ENCODE measurements around the gene KIR3DL1.
"Not testable (repeated sequence)": the region's sequence is repeated elsewhere in the genome, so short reads cannot be mapped to it uniquely, and the experiment has no call there.

The KIR3DL1 gene

DNA sequence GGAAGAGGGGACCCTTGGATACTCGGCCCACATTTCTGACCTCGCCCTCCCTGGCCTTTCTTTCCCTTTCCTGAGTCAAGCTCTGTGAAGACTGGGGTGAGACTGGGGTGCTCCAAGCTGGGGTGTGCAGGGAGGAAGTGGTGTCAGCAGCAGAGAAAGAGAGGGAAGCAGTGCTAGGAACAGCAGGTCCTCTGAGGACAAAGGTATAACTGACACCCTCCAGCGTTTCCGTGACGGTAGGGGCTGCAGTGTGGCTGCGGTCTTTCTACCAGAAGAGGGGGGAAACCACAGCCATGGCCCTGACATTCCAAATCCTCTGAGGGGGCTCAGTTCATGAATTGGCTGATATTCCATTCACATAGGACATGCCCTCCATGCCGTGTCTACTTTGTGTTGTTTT lies 35.1 kb downstream of the KIR3DL1 start:
- TF ChIP-seq, protein P1, sequence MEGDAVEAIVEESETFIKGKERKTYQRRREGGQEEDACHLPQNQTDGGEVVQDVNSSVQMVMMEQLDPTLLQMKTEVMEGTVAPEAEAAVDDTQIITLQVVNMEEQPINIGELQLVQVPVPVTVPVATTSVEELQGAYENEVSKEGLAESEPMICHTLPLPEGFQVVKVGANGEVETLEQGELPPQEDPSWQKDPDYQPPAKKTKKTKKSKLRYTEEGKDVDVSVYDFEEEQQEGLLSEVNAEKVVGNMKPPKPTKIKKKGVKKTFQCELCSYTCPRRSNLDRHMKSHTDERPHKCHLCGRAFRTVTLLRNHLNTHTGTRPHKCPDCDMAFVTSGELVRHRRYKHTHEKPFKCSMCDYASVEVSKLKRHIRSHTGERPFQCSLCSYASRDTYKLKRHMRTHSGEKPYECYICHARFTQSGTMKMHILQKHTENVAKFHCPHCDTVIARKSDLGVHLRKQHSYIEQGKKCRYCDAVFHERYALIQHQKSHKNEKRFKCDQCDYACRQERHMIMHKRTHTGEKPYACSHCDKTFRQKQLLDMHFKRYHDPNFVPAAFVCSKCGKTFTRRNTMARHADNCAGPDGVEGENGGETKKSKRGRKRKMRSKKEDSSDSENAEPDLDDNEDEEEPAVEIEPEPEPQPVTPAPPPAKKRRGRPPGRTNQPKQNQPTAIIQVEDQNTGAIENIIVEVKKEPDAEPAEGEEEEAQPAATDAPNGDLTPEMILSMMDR (IDR thresholded peaks at IDR 0.05) = no peak
- Histone ChIP-seq H3K4me3 (no peak overlapping the region), H3K27ac (no peak overlapping the region)
- no peak for DNase-seq (ENCODE audit: low spot score)

DNA sequence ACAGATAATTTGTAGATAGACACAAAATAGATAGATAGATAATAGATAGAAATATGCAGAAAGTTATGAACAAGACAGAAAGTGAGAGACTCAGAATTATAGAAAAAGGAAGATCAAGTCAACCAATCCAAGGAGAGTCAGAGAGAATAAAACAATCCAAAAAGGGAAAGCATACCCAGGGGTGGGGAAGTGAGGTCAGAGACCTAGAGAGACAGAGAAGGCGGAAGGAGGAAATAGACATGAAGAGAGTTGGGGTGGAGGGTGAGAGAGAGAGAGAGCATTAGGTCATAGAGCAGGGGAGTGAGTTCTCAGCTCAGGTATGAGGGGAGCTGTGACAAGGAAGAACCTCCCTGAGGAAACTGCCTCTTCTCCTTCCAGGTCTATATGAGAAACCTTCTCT lies 39.0 kb downstream of the KIR3DL1 start:
- H3K27ac ChIP-seq; DNase-seq (ENCODE audit: low spot score); H3K4me3 ChIP-seq: not testable (repeated sequence)

DNA sequence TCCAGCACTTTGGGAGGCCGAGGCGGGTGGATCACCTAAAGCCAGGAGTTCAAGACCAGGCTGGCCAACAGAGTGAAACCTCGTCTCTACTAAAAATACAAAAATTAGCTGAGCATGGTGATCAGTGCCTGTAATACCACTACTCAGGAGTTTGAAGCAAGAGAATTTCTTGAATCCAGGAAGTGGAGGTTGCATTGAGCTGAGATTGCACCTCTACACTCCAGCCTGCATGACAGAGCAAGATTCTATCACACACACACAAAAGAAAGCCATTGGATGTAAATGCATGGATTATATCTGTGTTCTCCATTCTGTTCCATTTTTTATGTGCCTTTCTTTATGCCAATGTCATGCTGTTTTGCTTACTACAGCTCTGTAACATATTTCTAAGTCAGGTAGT lies 42.2 kb downstream of the KIR3DL1 start:
- DNase-seq (ENCODE audit: low spot score); H3K4me3 ChIP-seq; H3K27ac ChIP-seq: not testable (repeated sequence)

DNA sequence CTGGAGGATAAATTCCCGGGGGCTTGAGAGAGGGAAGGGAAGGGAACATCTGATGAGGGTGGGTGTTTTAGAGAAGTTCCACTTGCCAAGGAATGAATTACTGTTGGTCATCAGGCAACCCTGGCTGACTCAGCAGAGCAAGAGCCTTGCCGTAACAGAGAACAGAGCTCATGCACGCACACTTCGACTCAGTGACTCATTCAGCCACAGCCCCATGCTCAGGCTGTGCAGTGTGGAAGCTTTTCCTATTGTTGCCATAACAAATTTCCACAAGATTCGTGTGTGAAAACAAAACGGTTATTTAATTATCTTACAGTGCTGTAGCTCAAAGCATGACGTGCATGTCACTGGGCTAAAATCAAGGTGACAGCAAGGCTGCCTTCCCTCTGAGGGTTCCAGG lies 43.2 kb downstream of the KIR3DL1 start:
- H3K27ac ChIP-seq; H3K4me3 ChIP-seq; DNase-seq (ENCODE audit: low spot score): not testable (repeated sequence)

DNA sequence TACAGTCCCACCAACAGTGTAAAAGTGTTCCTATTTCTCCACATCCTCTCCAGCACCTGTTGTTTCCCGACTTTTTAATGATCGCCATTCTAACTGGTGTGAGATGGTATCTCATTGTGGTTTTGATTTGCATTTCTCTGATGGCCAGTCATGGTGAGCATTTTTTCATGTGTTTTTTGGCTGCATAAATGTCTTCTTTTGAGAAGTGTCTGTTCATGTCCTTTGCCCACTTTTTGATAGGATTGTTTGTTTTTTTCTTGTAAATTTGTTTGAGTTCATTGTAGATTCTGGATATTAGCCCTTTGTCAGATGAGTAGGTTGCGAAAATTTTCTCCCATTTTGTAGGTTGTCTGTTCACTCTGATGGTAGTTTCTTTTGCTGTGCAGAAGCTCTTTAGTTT lies 47.2 kb downstream of the KIR3DL1 start:
- not testable (repeated sequence) for H3K4me3 ChIP-seq; DNase-seq (ENCODE audit: low spot score); H3K27ac ChIP-seq

DNA sequence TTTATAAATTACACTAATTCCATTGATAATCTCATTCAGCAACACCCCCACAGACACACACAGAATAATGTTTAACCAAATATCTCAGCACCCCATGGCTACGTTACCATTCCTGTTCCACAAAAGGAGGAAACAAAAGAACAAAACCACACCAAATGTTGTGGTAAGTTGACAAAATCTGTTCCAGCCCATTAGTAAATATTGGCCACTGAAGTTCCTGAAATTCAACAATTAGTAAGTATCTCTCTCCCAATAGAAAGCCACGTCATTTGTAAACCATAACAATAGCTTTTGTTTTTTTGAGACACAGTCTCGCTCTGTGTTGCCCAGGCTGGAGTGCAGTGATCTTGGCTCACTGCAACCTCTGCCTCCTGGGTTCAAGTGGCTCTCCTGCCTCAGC lies 55.4 kb downstream of the KIR3DL1 start:
- no peak for DNase-seq (ENCODE audit: low spot score)
- TF ChIP-seq, protein P1 (IDR thresholded peaks at IDR 0.05) = no peak
- Histone ChIP-seq H3K27ac (no peak overlapping the region), H3K4me3 (no peak overlapping the region)

DNA sequence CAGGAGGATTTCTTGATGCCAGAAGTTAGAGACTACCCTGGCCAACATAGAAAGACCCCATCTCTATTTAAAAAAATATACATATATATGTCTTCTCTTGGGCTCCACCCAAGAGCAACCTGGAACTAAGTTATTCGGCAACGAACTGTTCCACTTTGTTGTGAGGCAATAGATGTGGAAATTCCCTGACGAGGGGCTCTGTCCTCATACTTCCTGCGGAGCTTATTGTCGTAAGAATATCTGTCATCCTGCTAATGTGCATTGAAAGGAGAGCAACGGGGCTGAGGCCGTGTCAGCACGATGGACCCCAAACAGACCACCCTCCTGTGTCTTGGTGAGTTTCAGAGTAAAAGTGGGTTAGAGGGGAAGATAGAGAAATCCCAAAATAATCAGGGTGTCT lies 57.7 kb downstream of the KIR3DL1 start, which contains the start of gene FCAR:
Gene FCAR (plus strand): TSS at position 246 of the 400 bp plus-strand sequence. CDS start 55 bp downstream, at position 301.
- no peak within 1 kb of the TSS for H3K4me3 ChIP-seq
- TF ChIP-seq, protein P1 (IDR thresholded peaks at IDR 0.05) = no peak
- no peak within 1 kb of the TSS for H3K27ac ChIP-seq
- DNase-seq (ENCODE audit: low spot score) = no peak

DNA sequence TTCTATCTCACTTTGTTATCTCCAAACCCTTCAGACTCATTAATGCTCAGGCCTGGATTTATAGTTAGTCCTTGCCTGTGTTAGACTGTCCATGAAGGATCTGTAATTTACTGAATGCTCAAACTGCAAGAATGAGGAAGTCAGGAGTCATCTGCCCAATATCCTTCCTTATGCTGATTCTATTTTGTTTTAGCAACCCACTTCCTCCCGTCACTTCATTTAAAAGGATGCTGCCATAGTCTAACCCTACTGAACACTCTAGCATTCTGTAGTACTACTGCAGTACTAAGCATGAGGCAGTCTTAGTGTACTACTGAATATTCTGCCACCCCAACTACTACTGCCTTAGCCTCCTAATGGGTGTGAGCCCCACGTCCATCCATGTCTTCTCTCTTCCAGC lies 59.2 kb downstream of the KIR3DL1 start:
- no peak for DNase-seq (ENCODE audit: low spot score)
- Histone ChIP-seq H3K4me3 (no peak overlapping the region), H3K27ac (no peak overlapping the region)
- TF ChIP-seq, protein P1 (IDR thresholded peaks at IDR 0.05) = no peak

DNA sequence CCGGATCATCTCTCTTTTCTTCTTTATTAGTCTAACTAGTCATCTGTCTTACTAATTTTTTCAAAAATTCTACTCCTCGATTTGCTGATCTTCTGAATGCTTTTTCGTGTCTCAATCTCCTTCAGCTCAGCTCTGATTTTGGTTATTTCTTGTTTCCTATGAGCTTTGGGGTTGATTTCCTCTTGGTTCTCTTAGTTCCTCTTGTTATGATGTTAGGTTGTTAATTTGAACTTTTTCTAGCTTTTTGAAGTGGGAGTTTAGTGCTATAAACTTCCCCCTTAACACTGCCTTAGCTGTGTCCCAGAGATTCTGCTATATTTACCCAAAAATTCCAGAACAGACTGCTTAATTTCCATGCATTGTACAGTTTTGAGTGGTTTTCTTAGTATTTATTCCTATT lies 61.2 kb downstream of the KIR3DL1 start:
- Histone ChIP-seq H3K27ac (no peak overlapping the region), H3K4me3 (no peak overlapping the region)
- TF ChIP-seq, protein P1 (IDR thresholded peaks at IDR 0.05) = no peak
- no peak for DNase-seq (ENCODE audit: low spot score)
